Lower leg skin (tissue), 4 donors: ENCODE data around the gene PRKAR1B. TPM values are rescaled to one million over a fixed set of nuclear protein-coding genes. Genes with fewer than 3 reads are reported as not detected.

ENCODE experiments used
- DNase-seq, 2 donors: peaks; one replicate each; pipeline ENCODE4 v3.0.0-alpha.2; 2019; ENCODE audit warnings: low spot score in 2 of 2
- H3K4me3 ChIP-seq: fragments of 200-600 bp; sonication (generic); 2 replicates; pipeline ENCODE4 v1.5.1; 2017; ENCODE audit warnings: mild to moderate bottlenecking, low read depth; ENCODE audit not compliant: poor library complexity, severe bottlenecking
- CTCF ChIP-seq, 3 donors: fragments of 450-650 bp; IDR thresholded peaks; one replicate each; pipeline ENCODE4 v1.5.1; 2016; ENCODE audit warnings: antibody characterized with exemption in 3 of 3, mild to moderate bottlenecking in 3 of 3, moderate library complexity in 2 of 3
- POLR2A ChIP-seq, 2 donors: fragments of 450-650 bp; IDR thresholded peaks; one replicate each; pipeline ENCODE4 v1.6.1; 2016 to 2017; ENCODE audit warnings: antibody characterized with exemption in 2 of 2, mild to moderate bottlenecking in 1 of 2, moderate library complexity in 1 of 2
- WGBS, 2 donors: methylation state at CpG; one replicate each; pipeline ENCODE4 v1.1.5; 2018; 5-methylcytosine and 5-hydroxymethylcytosine counted together
- intact Hi-C: fragments of 100-400 bp; cut with DNase I; formaldehyde crosslinking; loops from one replicate; pipeline ENCODE4 v1.15.0; 2023; ENCODE audit warnings: low total_unique reads
- total RNA-seq, 4 donors: library from RNA; depleted of rRNA; stranded (reverse); fragments of >200 nt; gene quantifications; one replicate each; pipeline ENCODE4 v1.1.0, GENCODE V29; 2016

PRKAR1B gene
- total RNA-seq, 4 donors from 2014 or later, result 7.8 to 16.9 (median 15.0) TPM

DNA sequence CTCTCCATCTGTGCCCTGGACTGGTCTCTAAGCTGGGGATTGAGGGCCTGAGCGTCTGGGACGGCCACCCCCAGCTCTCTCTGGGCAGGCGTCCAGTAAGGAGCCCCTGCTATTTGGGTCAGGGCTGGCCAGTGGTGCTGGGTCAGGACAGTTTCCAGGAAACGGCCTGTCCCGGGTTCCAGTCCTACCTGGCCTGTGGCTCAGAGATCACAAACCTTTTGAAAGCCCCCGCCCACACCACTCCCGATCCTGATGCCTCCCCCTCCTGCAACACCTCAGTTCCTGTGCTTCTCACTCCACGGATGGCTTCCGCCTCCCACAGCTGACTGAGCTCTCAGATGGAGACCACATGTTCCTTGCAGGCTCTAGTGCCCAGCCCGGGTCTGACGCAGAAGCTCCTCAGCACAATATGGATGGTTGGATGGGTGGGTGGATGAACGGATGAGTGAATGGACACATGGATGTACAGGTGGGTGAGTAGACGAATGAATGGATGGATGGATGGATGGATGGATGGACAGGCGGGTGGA is 115.7 kb downstream of the PRKAR1B start:
- TF ChIP-seq POLR2A (IDR thresholded peaks at IDR 0.05) (no peak), CTCF (IDR thresholded peaks at IDR 0.05) (no peak)
- WGBS, 2 donors, result 60 to 79% methylated on average over 12 to 14 of the region's 14 CpGs
- intact Hi-C loops, result no loop called here

DNA sequence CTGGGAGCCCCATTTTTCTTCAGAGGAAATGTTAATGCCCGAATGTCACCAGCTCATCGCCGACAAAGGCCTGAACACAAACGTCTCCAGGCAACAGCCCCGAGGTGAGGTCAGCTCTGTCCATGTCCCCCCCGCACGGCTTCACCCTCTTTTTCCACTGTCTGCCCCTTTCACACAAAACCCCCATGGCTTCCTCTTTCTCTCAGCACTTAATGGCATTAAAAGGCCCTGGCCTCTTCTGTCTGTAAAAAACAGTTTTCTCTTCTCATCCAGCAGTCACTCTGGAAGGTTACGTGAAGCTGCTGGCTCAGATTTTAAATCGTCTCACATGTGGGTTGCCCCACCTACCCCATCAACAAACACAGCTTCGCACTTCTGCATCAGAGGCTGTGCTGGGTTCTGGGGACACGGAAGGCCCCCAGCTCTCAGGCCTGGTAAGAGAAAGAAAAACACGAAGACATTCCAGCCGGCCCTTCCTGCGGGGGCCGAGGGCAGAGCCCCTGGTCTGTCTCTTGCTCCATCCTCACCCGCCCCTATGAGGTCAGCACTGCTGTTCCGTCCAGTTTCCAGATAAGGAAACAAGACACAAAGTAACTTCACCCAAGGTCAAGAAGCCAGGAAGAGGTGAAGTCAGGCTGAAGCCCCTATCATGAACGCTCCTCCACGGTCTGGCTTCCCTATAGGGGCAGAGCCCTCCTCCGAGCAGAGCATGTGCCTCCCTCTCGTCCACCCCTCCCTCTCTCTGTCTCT is 116.4 kb downstream of the PRKAR1B start:
- TF ChIP-seq CTCF (IDR thresholded peaks at IDR 0.05) (no peak), POLR2A (IDR thresholded peaks at IDR 0.05) (no peak)
- H3K4me3 ChIP-seq, result no peak overlapping the region
- WGBS, 2 donors, result 60 to 76% methylated on average over 21 of the region's 21 CpGs
- intact Hi-C loops, result no loop called here
- no peak for DNase-seq

More for the DNA sequence above, 115.7 kb downstream of the PRKAR1B start:
- DNase-seq, result no peak
- H3K4me3 ChIP-seq, result no peak overlapping the region

DNA sequence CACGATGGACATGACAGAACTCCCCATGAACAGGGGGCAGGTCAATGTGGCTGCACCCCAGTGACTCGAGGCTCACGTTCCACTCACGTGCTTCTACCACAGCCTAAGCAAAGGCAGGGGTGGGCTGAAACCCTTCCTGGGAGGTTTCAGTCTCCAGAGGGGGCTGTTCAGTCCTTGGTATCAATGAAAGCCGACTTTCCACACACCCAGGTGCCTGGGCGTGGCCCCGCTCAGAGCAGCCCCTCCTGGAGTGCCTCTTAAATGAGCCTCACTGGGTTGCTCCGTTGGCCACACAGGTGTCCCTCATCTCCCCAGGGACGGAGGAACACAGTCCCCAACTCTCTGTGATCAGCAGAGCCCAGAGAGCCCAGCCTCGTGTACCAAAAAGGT is 116.9 kb downstream of the PRKAR1B start:
- DNase-seq, result no peak
- H3K4me3 ChIP-seq, result no peak overlapping the region
- 82 to 86% methylated on average over 7 of the region's 10 CpGs for WGBS, 2 donors
- intact Hi-C loops, result no loop called here
- no peak for TF ChIP-seq POLR2A (IDR thresholded peaks at IDR 0.05)
- no peak for TF ChIP-seq CTCF (IDR thresholded peaks at IDR 0.05)

GRCh38 chr7:609365-609764 is 117.7 kb downstream of the PRKAR1B start:
- 85 to 87% methylated on average over 7 of the region's 7 CpGs for WGBS, 2 donors

DNA sequence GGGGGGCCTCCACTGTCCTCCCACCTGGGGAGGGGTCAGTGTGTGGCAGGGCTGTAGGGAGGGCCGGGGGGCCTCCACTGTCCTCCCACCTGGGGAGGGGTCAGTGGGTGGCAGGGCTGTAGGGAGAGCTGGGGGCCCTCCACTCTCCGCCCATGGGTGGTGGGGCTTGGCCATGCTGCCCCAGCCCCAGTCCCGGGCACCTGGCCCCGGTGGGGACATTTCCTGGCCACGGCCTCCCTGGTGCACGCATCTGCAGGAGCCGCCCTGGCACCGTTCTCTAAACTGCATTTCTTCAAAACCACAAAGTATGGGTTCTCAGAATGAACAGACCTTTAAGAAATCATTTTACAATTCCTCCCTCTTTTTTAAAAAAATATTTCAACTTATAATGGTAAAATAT is 118.1 kb downstream of the PRKAR1B start:
- no peak for DNase-seq
- H3K4me3 ChIP-seq, result no peak overlapping the region
- intact Hi-C loops, result no loop called here
- TF ChIP-seq POLR2A (IDR thresholded peaks at IDR 0.05), result no peak
- WGBS, 2 donors, result 62 to 74% methylated on average over 6 to 7 of the region's 8 CpGs

More at GRCh38 chr7:609365-609764, 117.7 kb downstream of the PRKAR1B start:
- intact Hi-C loops, result no loop called here
- DNase-seq, result no peak
- no peak for TF ChIP-seq CTCF (IDR thresholded peaks at IDR 0.05)
- TF ChIP-seq POLR2A (IDR thresholded peaks at IDR 0.05), result no peak
- H3K4me3 ChIP-seq, result no peak overlapping the region

DNA sequence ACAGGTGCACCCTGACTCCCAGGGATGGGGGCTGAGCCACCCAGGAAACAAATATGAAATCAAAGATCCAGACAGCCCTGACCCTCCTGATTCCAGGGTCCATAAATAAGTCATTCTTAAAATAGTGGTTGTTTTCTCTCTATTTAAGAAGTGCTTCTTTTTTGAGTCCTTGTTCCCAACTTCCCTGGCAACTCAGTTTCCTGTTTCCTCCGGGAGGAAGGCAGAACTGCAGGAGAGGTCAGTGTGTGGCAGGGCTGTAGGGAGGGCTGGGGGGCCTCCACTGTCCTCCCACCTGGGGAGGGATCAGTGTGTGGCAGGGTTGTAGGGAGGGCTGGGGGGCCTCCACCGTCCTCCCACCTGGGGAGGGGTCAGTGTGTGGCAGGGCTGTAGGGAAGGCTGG is 118.7 kb downstream of the PRKAR1B start:
- H3K4me3 ChIP-seq, result no peak overlapping the region
- intact Hi-C loops, result no loop called here
- DNase-seq, result no peak
- WGBS, 2 donors, result 59 to 60% methylated on average over 1 of the region's 2 CpGs
- TF ChIP-seq CTCF (IDR thresholded peaks at IDR 0.05), result no peak
- no peak for TF ChIP-seq POLR2A (IDR thresholded peaks at IDR 0.05)
